ENCODE results near the gene APLF. TPM values are rescaled to one million over a fixed set of nuclear protein-coding genes. Genes with fewer than 3 reads are reported as not detected.
A peak's percentile ranks its signal among the peaks of the same experiment; 100 is the strongest.
"Not testable (repeated sequence)": the region's sequence is repeated elsewhere in the genome, so short reads cannot be mapped to it uniquely, and the experiment has no call there.

APLF gene
- total RNA-seq, 1 donor from 2014 or later: 3.0 TPM

DNA sequence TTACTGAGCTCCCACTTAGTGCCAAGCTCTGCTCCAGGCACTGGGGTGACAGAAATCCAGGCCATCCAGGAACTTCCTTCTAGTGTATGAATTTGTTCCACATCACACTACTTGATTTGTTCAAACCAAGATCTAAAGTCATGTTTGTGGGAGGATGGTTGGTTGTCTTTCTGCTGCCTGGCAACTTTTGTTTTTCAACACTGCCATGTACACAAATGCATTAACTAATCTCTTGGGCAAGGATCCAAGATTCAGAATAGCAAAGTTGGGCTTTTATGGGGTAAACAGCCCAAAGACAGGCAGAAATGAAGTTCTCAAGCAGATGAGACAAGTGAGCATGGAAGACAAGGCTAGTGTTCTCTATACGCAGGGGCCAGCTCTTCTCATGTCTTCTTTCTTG lies 122.6 kb downstream of the APLF start:
- DNase-seq (ENCODE audit: low spot score): no peak
- Mint-ChIP-seq H3K36me3 (ENCODE audit: low read depth) (no peaks in the 10 kb centered on the region), H3K27ac (no peak overlapping the region), H3K27me3 (ENCODE audit: insufficient read depth) (no peaks in the 10 kb centered on the region), H3K4me3 (no peak overlapping the region), H3K9me3 (no peaks in the 10 kb centered on the region), H3K4me1 (ENCODE audit: low read depth) (peaks cover 3% of the 10 kb centered on the region)
- intact Hi-C loops (cut with micrococcal nuclease): loop anchor here (5.0 kb wide), 1 partner anchor 68 kb away; no protein-coding TSS in a partner anchor

DNA sequence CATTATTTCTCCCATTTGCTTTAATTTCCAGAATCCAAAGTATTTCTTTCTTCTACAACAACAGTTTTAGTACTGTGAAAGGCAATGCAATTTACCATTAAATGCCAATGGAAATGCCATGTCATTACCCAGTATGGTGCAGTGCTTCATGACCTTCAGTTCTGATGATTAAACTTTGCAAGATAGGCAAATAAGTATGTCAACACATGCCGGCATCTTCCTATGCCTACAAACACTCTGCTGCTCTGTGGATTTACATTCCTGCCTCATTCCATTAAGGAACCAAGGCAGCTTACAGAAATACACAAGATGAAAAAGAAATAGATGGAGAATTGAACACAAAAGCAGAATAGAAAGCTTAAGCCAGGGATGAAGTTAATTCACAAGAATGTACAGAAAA lies 123.3 kb downstream of the APLF start:
- no peak for DNase-seq (ENCODE audit: low spot score)
- Mint-ChIP-seq H3K36me3 (ENCODE audit: low read depth) (no peaks in the 10 kb centered on the region), H3K4me1 (ENCODE audit: low read depth) (peaks cover 8% of the 10 kb centered on the region), H3K9me3 (no peaks in the 10 kb centered on the region), H3K4me3 (no peak overlapping the region), H3K27ac (no peak overlapping the region), H3K27me3 (ENCODE audit: insufficient read depth) (no peaks in the 10 kb centered on the region)
- intact Hi-C loops (cut with micrococcal nuclease): loop anchor here (5.0 kb wide), 1 partner anchor 68 kb away; no protein-coding TSS in a partner anchor

DNA sequence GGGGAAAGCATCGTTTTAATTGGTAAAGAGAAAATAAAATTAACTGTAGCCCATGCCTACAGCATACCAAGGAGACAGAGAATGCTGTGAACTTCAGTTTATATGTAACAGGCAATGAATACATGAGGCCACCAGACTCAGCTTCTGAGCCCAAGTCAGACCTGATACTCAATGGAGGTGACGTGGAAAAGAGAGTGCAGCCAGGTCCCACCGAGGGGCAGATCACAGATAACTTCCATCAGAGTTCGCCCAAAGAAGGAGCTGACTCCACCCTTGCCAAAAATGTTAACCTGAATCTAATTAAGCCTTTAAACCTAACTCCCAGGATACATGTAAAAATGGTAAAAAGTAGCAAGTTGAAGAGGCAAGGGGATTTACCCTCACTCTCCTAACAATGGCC lies 123.8 kb downstream of the APLF start:
- Mint-ChIP-seq H3K4me1 (ENCODE audit: low read depth) (peaks cover 8% of the 10 kb centered on the region), H3K27me3 (ENCODE audit: insufficient read depth) (no peaks in the 10 kb centered on the region), H3K36me3 (ENCODE audit: low read depth) (no peaks in the 10 kb centered on the region), H3K27ac (no peak overlapping the region), H3K4me3 (no peak overlapping the region), H3K9me3 (no peaks in the 10 kb centered on the region)
- no peak for DNase-seq (ENCODE audit: low spot score)
- intact Hi-C loops (cut with micrococcal nuclease): loop anchor here (5.0 kb wide), 1 partner anchor 69 kb away; no protein-coding TSS in a partner anchor

DNA sequence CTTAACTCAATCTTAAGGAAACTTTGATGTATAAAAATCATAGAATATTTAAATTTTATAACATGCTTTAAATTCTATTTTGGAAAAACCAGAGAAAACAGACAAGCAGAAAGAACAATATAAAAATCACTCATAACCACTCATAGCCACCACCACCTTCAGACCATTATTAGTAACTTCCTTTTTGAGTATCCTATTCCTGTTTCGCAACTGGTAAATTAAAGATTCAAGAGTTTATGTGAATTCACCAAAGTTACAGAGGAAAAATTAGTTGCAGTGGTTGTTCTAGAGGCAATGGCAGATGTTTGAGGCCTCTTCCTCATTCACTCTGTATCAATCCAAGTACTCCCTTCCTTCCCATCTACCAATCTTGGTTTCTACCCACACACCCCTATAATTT lies 126.7 kb downstream of the APLF start:
- no peaks in the 10 kb centered on the region for H3K9me3 Mint-ChIP-seq
- no peak overlapping the region for H3K27ac Mint-ChIP-seq
- intact Hi-C loops (cut with micrococcal nuclease): loop anchor here (2.0 to 5.0 kb wide), 2 partner anchors 72 to 115 kb away; no protein-coding TSS in a partner anchor
- H3K4me1 Mint-ChIP-seq (ENCODE audit: low read depth): peaks cover 8% of the 10 kb centered on the region
- H3K4me3 Mint-ChIP-seq: no peak overlapping the region
- no peaks in the 10 kb centered on the region for H3K36me3 Mint-ChIP-seq (ENCODE audit: low read depth)
- H3K27me3 Mint-ChIP-seq (ENCODE audit: insufficient read depth): peaks cover 6% of the 10 kb centered on the region
- no peak for DNase-seq (ENCODE audit: low spot score)

DNA sequence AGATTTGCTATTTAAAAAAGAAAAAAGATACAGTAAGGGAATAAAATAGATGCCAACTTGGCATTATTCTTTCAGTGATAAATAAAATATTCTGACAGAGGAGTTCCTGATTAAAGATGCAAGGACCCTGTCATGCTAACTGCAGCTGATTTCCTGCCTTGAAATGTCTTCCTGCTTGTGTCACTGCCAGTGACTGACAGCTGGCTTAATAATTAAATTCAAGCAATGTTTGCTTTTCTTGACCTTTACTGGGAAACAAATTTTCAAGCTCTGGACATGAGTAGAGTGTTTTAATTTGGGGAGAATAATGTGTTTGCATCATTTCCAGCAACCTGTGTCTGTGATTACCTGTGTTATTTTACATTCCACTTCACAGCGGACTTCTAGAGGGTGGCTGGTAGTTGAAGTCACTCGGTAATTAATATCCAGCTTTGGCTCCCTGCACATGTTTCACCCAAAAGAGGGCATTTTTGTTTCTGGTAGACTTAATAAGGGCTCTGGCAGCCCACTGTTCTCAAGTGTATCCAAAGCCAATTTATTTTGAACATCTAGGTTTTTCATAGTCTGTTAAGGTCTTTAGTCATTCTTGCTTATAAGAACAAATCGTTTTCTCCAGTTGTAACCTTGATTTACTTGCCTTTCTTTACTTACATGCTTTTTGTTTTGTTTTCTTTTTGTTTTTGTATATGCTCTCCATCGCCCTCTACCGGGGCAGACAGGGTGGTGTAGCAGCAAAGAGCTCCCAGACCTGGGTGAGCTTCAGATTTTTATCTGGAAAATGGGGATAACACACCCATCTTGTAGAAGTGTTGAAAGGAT lies 127.5 kb downstream of the APLF start:
- H3K4me3 Mint-ChIP-seq: no peak overlapping the region
- H3K27me3 Mint-ChIP-seq (ENCODE audit: insufficient read depth): peaks cover 6% of the 10 kb centered on the region
- peaks cover 8% of the 10 kb centered on the region for H3K4me1 Mint-ChIP-seq (ENCODE audit: low read depth)
- H3K27ac Mint-ChIP-seq: no peak overlapping the region
- peak; percentile 35 for DNase-seq (ENCODE audit: low spot score)
- no peaks in the 10 kb centered on the region for H3K9me3 Mint-ChIP-seq
- H3K36me3 Mint-ChIP-seq (ENCODE audit: low read depth): no peaks in the 10 kb centered on the region
- intact Hi-C loops (cut with micrococcal nuclease): loop anchor here (1.0 to 5.0 kb wide), 5 partner anchors 73 to 132 kb away; no protein-coding TSS in a partner anchor

DNA sequence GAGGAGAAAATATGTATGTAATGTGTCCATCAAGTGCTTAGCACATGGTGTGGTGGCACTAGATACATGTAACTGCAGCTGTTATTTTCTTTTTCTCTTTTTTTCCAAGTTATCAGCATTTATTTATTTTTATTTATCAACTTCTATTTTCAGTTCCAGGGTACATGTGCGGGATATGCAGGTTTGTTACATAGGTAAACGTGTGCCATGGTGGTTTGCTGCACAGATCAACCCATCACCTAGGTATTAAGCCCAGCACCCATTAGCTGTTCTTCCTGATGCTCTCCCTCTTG lies 128.1 kb downstream of the APLF start:
- not testable (repeated sequence) for H3K4me1 Mint-ChIP-seq (ENCODE audit: low read depth); H3K27me3 Mint-ChIP-seq (ENCODE audit: insufficient read depth); H3K36me3 Mint-ChIP-seq (ENCODE audit: low read depth); H3K9me3 Mint-ChIP-seq; H3K27ac Mint-ChIP-seq; H3K4me3 Mint-ChIP-seq; DNase-seq (ENCODE audit: low spot score)
- intact Hi-C loops (cut with micrococcal nuclease): loop anchor here (1.0 to 2.0 kb wide), 4 partner anchors 107 to 132 kb away; no protein-coding TSS in a partner anchor

DNA sequence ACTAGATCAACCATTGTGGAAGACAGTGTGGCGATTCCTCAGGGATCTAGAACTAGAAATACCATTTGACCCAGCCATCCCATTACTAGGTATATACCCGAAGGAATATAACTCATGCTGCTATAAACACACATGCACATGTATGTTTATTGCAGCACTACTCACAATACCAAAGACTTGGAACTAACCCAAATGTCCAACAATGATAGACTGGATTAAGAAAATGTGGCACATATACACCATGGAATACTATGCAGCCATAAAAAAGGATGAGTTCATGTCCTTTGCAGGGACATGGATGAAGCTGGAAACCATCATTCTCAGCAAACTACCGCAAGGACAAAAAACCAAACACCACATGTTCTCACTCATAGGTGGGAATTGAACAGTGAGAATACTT lies 133.1 kb downstream of the APLF start:
- intact Hi-C loops (cut with micrococcal nuclease); H3K4me3 Mint-ChIP-seq; H3K27ac Mint-ChIP-seq; DNase-seq (ENCODE audit: low spot score); H3K36me3 Mint-ChIP-seq (ENCODE audit: low read depth); H3K4me1 Mint-ChIP-seq (ENCODE audit: low read depth): not testable (repeated sequence)
- peaks cover 12% of the 10 kb centered on the region for H3K9me3 Mint-ChIP-seq
- peaks cover 22% of the 10 kb centered on the region for H3K27me3 Mint-ChIP-seq (ENCODE audit: insufficient read depth)

DNA sequence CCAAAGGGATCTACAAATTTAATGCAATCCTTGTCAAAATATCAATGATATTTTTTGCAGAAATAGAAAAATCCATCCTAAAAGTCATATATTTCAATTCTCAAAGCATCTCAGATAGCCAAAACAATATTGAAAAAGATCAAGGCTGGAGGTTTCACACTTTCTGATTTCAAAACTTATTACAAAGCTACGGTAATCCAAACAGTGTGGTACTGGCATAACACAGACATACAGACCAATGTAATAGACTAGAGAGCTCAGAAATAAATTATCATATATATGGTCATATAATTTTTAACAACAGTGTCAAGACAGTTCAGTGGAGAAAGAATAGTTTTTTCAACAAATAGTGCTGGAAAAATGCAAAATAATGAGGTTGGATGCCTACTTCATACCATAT lies 135.7 kb downstream of the APLF start:
- Mint-ChIP-seq H3K36me3 (ENCODE audit: low read depth) (no peaks in the 10 kb centered on the region), H3K27me3 (ENCODE audit: insufficient read depth) (peaks cover 17% of the 10 kb centered on the region), H3K9me3 (peaks cover 12% of the 10 kb centered on the region), H3K27ac (no peak overlapping the region), H3K4me3 (no peak overlapping the region), H3K4me1 (ENCODE audit: low read depth) (no peaks in the 10 kb centered on the region)
- DNase-seq (ENCODE audit: low spot score): no peak
- intact Hi-C loops (cut with micrococcal nuclease): no loop called here

DNA sequence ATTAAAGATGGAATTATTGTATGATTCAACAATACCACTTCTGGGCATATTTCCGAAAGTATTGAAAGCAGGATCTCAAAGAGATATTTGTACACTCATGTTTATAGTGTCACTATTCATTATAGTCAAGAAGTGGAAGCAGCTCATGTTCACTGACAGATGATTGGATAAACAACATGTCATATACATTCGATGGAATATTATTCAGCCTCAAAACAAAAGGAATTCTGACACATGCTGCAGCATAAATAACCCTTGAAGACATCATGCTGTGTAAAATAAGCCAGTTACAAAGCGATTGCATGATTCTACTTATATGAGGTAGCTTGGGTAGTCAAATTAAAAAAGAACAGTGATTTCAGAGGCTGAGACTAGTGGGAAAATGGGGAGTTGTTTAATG lies 136.7 kb downstream of the APLF start:
- Mint-ChIP-seq H3K4me3 (no peak overlapping the region), H3K27ac (no peak overlapping the region), H3K4me1 (ENCODE audit: low read depth) (no peaks in the 10 kb centered on the region), H3K27me3 (ENCODE audit: insufficient read depth) (peaks cover 16% of the 10 kb centered on the region), H3K9me3 (peaks cover 12% of the 10 kb centered on the region), H3K36me3 (ENCODE audit: low read depth) (no peaks in the 10 kb centered on the region)
- DNase-seq (ENCODE audit: low spot score): no peak
- intact Hi-C loops (cut with micrococcal nuclease): no loop called here

DNA sequence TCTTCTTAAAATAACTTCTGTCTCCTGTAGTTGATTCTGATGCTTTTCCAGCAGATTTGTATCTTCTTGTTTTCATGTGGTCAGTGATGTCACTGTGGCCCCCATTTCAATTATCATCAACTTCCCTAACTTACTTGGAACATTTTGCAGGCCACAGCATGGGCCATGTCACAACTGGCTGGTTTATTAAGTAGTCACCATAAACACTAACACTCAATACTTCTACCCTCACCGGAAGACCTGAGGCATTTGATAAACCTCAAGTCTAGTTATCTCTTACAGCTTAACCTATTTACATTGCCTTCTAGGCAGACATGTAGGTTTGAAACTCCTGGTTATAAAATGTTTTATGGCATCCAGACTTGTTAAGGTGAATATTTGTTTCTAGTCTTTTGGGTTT lies 138.6 kb downstream of the APLF start:
- Mint-ChIP-seq H3K4me1 (ENCODE audit: low read depth) (no peaks in the 10 kb centered on the region), H3K27me3 (ENCODE audit: insufficient read depth) (peaks cover 19% of the 10 kb centered on the region), H3K36me3 (ENCODE audit: low read depth) (no peaks in the 10 kb centered on the region), H3K27ac (no peak overlapping the region), H3K9me3 (peaks cover 23% of the 10 kb centered on the region), H3K4me3 (no peak overlapping the region)
- intact Hi-C loops (cut with micrococcal nuclease): no loop called here
- DNase-seq (ENCODE audit: low spot score): no peak

DNA sequence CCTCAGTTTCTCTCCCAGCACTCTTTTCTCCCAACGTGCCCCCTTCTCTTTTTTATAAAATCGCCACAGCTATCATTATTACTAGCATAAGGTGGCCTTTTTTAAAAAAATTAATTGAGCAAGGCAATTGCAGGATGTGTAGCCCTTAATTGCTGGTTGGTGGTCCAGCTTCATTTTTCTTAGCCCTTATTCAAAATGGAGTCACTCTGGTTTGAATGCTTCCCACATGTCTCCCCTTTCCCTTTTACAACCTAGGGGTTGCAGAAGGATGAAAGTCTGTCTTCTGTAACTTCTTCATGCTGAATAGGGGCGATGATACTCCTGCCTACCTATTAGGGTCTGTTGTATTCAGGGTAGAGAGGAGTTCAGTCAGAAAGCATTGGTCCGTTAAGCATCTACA lies 139.4 kb downstream of the APLF start:
- Mint-ChIP-seq H3K27me3 (ENCODE audit: insufficient read depth) (peaks cover 13% of the 10 kb centered on the region), H3K36me3 (ENCODE audit: low read depth) (no peaks in the 10 kb centered on the region), H3K9me3 (peaks cover 19% of the 10 kb centered on the region), H3K27ac (no peak overlapping the region), H3K4me3 (no peak overlapping the region), H3K4me1 (ENCODE audit: low read depth) (no peaks in the 10 kb centered on the region)
- DNase-seq (ENCODE audit: low spot score): no peak
- intact Hi-C loops (cut with micrococcal nuclease): no loop called here

DNA sequence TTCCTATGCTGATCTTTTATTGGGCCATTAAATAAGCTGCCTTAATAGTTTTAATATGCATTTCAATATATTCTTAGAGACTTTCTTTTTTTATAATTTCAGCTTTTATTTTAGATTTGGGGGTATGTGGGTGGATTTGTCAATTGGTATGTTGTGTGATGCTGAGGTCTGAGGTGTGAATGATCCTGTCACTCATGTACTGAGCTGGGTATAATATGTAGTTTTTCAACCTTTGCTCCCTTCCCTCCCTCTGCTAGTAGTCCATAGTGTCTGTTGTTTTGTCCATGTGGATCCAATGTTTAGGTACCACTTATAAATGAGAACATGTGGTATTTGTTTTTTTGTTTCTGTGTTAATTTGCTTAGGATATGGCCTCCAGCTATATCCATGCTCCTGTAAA lies 140.5 kb downstream of the APLF start:
- Mint-ChIP-seq H3K4me3 (no peak overlapping the region), H3K27ac (no peak overlapping the region), H3K4me1 (ENCODE audit: low read depth) (no peaks in the 10 kb centered on the region), H3K9me3 (peaks cover 16% of the 10 kb centered on the region), H3K36me3 (ENCODE audit: low read depth) (no peaks in the 10 kb centered on the region), H3K27me3 (ENCODE audit: insufficient read depth) (peaks cover 6% of the 10 kb centered on the region)
- DNase-seq (ENCODE audit: low spot score): no peak
- intact Hi-C loops (cut with micrococcal nuclease): no loop called here

DNA sequence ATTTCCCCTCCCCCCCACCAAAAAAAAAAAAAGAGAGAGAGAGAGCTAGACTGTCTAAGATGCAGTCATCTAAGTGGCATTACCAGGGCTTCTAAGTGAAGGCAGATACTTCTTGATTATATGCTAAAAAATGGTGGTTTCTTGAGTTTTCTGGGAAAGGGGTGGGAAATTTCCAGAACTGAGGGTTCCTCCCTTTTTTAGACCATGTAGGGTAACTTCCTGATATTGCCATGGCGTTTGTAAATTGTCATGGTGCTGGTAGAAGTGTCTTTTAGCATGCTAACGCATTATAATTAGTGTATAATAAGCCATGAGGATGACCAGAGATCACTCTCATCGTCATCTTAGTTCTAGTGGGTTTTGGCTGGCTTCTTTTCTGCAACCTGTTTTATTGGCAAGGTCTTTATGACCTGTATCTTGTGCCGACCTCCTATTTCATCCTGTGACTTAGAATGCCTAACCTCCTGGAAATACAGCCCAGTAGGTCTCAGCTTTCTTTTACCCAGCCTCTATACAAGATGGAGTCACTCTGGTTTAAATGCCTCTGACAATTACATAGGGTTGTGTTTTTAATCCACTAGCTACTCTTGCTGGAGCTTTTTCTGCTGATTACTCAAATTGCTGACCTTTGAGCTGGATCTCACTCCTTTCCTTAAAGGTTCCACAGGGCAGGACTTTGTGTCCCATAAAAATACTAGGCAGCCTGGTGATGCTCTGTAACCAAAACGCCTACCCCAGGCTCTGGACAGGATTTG lies 145.6 kb downstream of the APLF start:
- Mint-ChIP-seq H3K27me3 (ENCODE audit: insufficient read depth) (peaks cover 2% of the 10 kb centered on the region), H3K27ac (no peak overlapping the region), H3K36me3 (ENCODE audit: low read depth) (no peaks in the 10 kb centered on the region), H3K9me3 (peaks cover 16% of the 10 kb centered on the region), H3K4me1 (ENCODE audit: low read depth) (no peaks in the 10 kb centered on the region), H3K4me3 (no peak overlapping the region)
- DNase-seq (ENCODE audit: low spot score): no peak
- intact Hi-C loops (cut with micrococcal nuclease): no loop called here

Data from activated T-helper 1 cell treated with anti-CD3 and anti-CD28 coated beads, Interleukin-12 subunit alpha, Interleukin-12 subunit beta, Interleukin-2, Interleukin-4 antibody, amounts not matched to agents 30 ng/mL and 10 ng/mL and 1 ng/mL, durations not matched to agents 14 hours and 24 hours and 36 hours (primary cell).